HepG2 (cell line): ENCODE results near the gene STMN1. TPM values are rescaled to one million over a fixed set of nuclear protein-coding genes. Genes with fewer than 3 reads are reported as not detected.
A peak's percentile ranks its signal among the peaks of the same experiment; 100 is the strongest.

Source experiments
- KAT7 ChIP-seq: IDR thresholded peaks from 2 replicates; pipeline ENCODE4 v1.6.1; 2018; ENCODE audit warnings: borderline replicate concordance, missing compliant biosample characterization
- MIER3 ChIP-seq: IDR thresholded peaks from 2 replicates; pipeline ENCODE4 v1.6.1; 2016; ENCODE audit warnings: missing compliant biosample characterization, borderline replicate concordance
- MLXIP ChIP-seq: sonication (generic); formaldehyde crosslinking; IDR thresholded peaks from 2 replicates; pipeline ENCODE4 v1.9.0; 2021; ENCODE audit warnings: missing genetic modification reagents, borderline replicate concordance
- NFAT5 ChIP-seq: sonication (generic); formaldehyde crosslinking; IDR thresholded peaks from 2 replicates; pipeline ENCODE4 v1.4.0; 2020; ENCODE audit warnings: missing genetic modification reagents
- NR2F1 ChIP-seq, 2 experiments: fragments of 450-650 bp in 1 of 2; formaldehyde crosslinking in 1 of 2; IDR thresholded peaks; 2 replicates each; pipeline versions ENCODE4 v1.5.0 to v1.6.1; 2016 to 2020; ENCODE audit warnings: mild to moderate bottlenecking in 1 of 2, missing compliant biosample characterization in 1 of 2, missing genetic modification reagents in 1 of 2, moderate library complexity in 1 of 2
- RARG ChIP-seq: sonication (generic); formaldehyde crosslinking; IDR thresholded peaks from 2 replicates; pipeline ENCODE4 v1.4.0; 2020; ENCODE audit warnings: low read depth, mild to moderate bottlenecking, missing genetic modification reagents
- SMAD3 ChIP-seq: sonication (generic); formaldehyde crosslinking; IDR thresholded peaks from 2 replicates; pipeline ENCODE4 v1.4.0; 2020; ENCODE audit warnings: missing genetic modification reagents
- TBX3 ChIP-seq: fragments of 450-650 bp; IDR thresholded peaks from 2 replicates; pipeline ENCODE4 v1.6.1; 2017; ENCODE audit warnings: antibody characterized with exemption, mild to moderate bottlenecking, inconsistent platforms, borderline replicate concordance
- ZBTB42 ChIP-seq: sonication (generic); formaldehyde crosslinking; IDR thresholded peaks from 2 replicates; pipeline ENCODE4 v1.5.0; 2020; ENCODE audit warnings: mild to moderate bottlenecking, missing genetic modification reagents
- ZFP91 ChIP-seq: sonication (generic); formaldehyde crosslinking; IDR thresholded peaks from 2 replicates; pipeline ENCODE4 v1.9.0; 2022; ENCODE audit warnings: missing genetic modification reagents, mild to moderate bottlenecking, borderline replicate concordance
- ZNF616 ChIP-seq: sonication (generic); formaldehyde crosslinking; IDR thresholded peaks from 2 replicates; pipeline ENCODE4 v1.5.0; 2020; ENCODE audit warnings: low read depth, mild to moderate bottlenecking, missing genetic modification reagents
- ZNF879 ChIP-seq: sonication (generic); formaldehyde crosslinking; IDR thresholded peaks from 2 replicates; pipeline ENCODE4 v1.8.1; 2023; ENCODE audit warnings: missing genetic modification reagents
- polyA plus RNA-seq, 8 experiments: library from polyadenylated mRNA; depleted of rRNA in 3 of 8; stranded (reverse) in 7 of 8; unstranded in 1 of 8; fragments of >200 nt; fragmentation: Illumina TruSeq in 4 of 8; extraction: Trizol in 4 of 8; gene quantifications; 2 replicates each; pipeline versions ENCODE4 v1.2.1 to v1.2.3, GENCODE V29; 2011 to 2016; ENCODE audit warnings: low read depth in 4 of 8, missing spikeins in 1 of 8, mixed read lengths in 1 of 8; ENCODE audit not compliant: insufficient read depth in 1 of 8
- total RNA-seq, 5 experiments: library from RNA; depleted of rRNA; stranded (reverse); fragments of >200 nt; fragmentation: Illumina TruSeq; extraction: Trizol; gene quantifications; 2 replicates each; pipeline ENCODE4 v1.2.3, GENCODE V29; 2016; ENCODE audit warnings: low read depth in 1 of 5
- TF ChIP-seq, protein P1 (sequence below): sonication (generic); formaldehyde crosslinking; IDR thresholded peaks from 2 replicates; pipeline ENCODE4 v1.4.0; 2020; ENCODE audit warnings: missing genetic modification reagents
- TF ChIP-seq, protein P2 (sequence below): sonication (generic); formaldehyde crosslinking; IDR thresholded peaks from 2 replicates; pipeline ENCODE4 v1.8.0; 2022; ENCODE audit warnings: missing genetic modification reagents, mild to moderate bottlenecking, borderline replicate concordance

STMN1 gene
- total and polyA plus RNA-seq, 2 of the 13 experiments (the other 11 are each of a cell fraction or from before 2014, with no cell fraction given) = 45.9 to 409 TPM

- peak; percentile 95 for TF ChIP-seq NFAT5 (CRISPR knock-in tag)
- peak; percentile 83; the same call in 1 of the 2 replicates for TF ChIP-seq ZNF879 (CRISPR knock-in tag)
- TF ChIP-seq ZNF616 (CRISPR knock-in tag) = peak; percentile 67; the same call in 1 of the 2 replicates
- 0 out of 2 replicates have a peak, but pooled peaks have one; percentile 55 for TF ChIP-seq MIER3 (CRISPR knock-in tag)
- TF ChIP-seq, protein P1, sequence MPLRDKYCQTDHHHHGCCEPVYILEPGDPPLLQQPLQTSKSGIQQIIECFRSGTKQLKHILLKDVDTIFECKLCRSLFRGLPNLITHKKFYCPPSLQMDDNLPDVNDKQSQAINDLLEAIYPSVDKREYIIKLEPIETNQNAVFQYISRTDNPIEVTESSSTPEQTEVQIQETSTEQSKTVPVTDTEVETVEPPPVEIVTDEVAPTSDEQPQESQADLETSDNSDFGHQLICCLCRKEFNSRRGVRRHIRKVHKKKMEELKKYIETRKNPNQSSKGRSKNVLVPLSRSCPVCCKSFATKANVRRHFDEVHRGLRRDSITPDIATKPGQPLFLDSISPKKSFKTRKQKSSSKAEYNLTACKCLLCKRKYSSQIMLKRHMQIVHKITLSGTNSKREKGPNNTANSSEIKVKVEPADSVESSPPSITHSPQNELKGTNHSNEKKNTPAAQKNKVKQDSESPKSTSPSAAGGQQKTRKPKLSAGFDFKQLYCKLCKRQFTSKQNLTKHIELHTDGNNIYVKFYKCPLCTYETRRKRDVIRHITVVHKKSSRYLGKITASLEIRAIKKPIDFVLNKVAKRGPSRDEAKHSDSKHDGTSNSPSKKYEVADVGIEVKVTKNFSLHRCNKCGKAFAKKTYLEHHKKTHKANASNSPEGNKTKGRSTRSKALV = peak; percentile 80
- TF ChIP-seq TBX3 = no peak
- no peak for TF ChIP-seq SMAD3 (CRISPR knock-in tag)
- no peak for TF ChIP-seq NR2F1 (CRISPR knock-in tag; IDR thresholded peaks at IDR 0.05)
- TF ChIP-seq MLXIP = peak; percentile 79; the same call in 1 of the 2 replicates
- TF ChIP-seq ZFP91 = peak; percentile 69
- TF ChIP-seq RARG (CRISPR knock-in tag) = 0 out of 2 replicates have a peak, but pooled peaks have one; percentile 23
- TF ChIP-seq KAT7 (CRISPR knock-in tag) = peak; percentile 89
- TF ChIP-seq ZBTB42 (CRISPR knock-in tag) = 0 out of 2 replicates have a peak, but pooled peaks have one; percentile 43
- TF ChIP-seq, protein P2, sequence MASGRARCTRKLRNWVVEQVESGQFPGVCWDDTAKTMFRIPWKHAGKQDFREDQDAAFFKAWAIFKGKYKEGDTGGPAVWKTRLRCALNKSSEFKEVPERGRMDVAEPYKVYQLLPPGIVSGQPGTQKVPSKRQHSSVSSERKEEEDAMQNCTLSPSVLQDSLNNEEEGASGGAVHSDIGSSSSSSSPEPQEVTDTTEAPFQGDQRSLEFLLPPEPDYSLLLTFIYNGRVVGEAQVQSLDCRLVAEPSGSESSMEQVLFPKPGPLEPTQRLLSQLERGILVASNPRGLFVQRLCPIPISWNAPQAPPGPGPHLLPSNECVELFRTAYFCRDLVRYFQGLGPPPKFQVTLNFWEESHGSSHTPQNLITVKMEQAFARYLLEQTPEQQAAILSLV = peak; percentile 59; the same call in 1 of the 2 replicates
These were observed 30.9 kb downstream of the STMN1 start, which contains the start of gene PAQR7 (continued) for GRCh38 chr1:25875154-25875855.
